ENCODE results near the gene CCSER1.

- no peak for TF ChIP-seq CTCF (IDR thresholded peaks at IDR 0.05; ENCODE audit: insufficient read depth, low read length, poor library complexity, severe bottlenecking)
- no peak for TF ChIP-seq EZH2phosphoT487 (conservative IDR thresholded peaks at IDR 0.05; ENCODE audit: low read length)
These were observed 543.0 kb downstream of the CCSER1 start for GRCh38 chr4:90670183-90670582.

Measured in SU-DHL-6 (cell line).